Endothelial cell of umbilical vein (primary cell): ENCODE data around the gene CARD10. TPM values are rescaled to one million over a fixed set of nuclear protein-coding genes. Genes with fewer than 3 reads are reported as not detected.

Experiments
- BruUV-seq: library from RNA; stranded (reverse); fragments of 400-500 nt; replicated peaks from 2 replicates; lab custom pipeline; 2021; lab: Mats Ljungman, UMichigan
- CTCF ChIA-PET: fragments of 300-600, 350-600 bp; sonication (Branson Sonifier 250); formaldehyde crosslinking; loops from one replicate; lab custom pipeline; 2021; ENCODE audit warnings: antibody characterized with exemption, inconsistent platforms; lab: Charles Lee
- POLR2A ChIA-PET: fragments of 300-600, 350-600 bp; sonication (Branson Sonifier 250); formaldehyde crosslinking; loops from one replicate; lab custom pipeline; 2021; ENCODE audit warnings: antibody characterized with exemption, inconsistent platforms; lab: Charles Lee
- DNase-seq: peaks from one replicate; pipeline ENCODE4 v3.0.0-alpha.2; 2011; ENCODE audit warnings: low read depth, low spot score
- FAIRE-seq: peaks from 2 replicates; lab custom pipeline; 2011; peaks lifted over from hg19 to GRCh38; lab: Jason Lieb, UNC
- H2AFZ ChIP-seq: 2 replicates; pipeline ENCODE4 v1.6.0; 2012; ENCODE audit warnings: low read depth, low read length, control low read depth, inconsistent platforms
- H3K27ac ChIP-seq: 2 replicates; pipeline ENCODE4 v1.5.1; 2011; ENCODE audit warnings: low read depth, mild to moderate bottlenecking, control low read depth, low read length, moderate library complexity; ENCODE audit not compliant: insufficient read depth
- H3K27me3 ChIP-seq, 2 experiments: 2 replicates each; pipeline versions ENCODE4 v1.6.0 to v1.6.1; 2011; ENCODE audit warnings: low read length in 2 of 2, mixed read lengths in 1 of 2; ENCODE audit not compliant: control insufficient read depth in 2 of 2, insufficient read depth in 2 of 2
- H3K36me3 ChIP-seq, 2 experiments: 2 replicates in 1 of 2; 3 replicates in 1 of 2; pipeline ENCODE4 v1.5.1; 2011; ENCODE audit warnings: low read length in 2 of 2, mild to moderate bottlenecking in 1 of 2, moderate library complexity in 1 of 2; ENCODE audit not compliant: control insufficient read depth in 2 of 2, insufficient read depth in 2 of 2; ENCODE audit errors: extremely low read depth in 1 of 2
- H3K4me1 ChIP-seq: 3 replicates; pipeline ENCODE4 v1.5.1; 2011; ENCODE audit warnings: mild to moderate bottlenecking, low read length; ENCODE audit not compliant: control insufficient read depth, insufficient read depth; ENCODE audit errors: extremely low read depth
- H3K4me2 ChIP-seq: 2 replicates; pipeline ENCODE4 v1.6.1; 2011; ENCODE audit warnings: low read length, control low read depth, mixed read lengths; ENCODE audit not compliant: insufficient read depth
- H3K4me3 ChIP-seq, 3 experiments: fragments of 200-600 bp in 1 of 3; sonication (generic), shearing (Covaris generic) in 1 of 3; replicated peaks in 1 of 3; 2 replicates each; pipeline ENCODE4 v1.5.1; 2011 to 2016; ENCODE audit warnings: control low read depth in 3 of 3, low read length in 3 of 3, mild to moderate bottlenecking in 2 of 3, inconsistent platforms in 1 of 3, low read depth in 1 of 3, moderate library complexity in 1 of 3; ENCODE audit not compliant: insufficient read depth in 1 of 3
- H3K79me2 ChIP-seq: 2 replicates; pipeline ENCODE4 v1.6.0; 2012; ENCODE audit warnings: low read length, inconsistent platforms; ENCODE audit not compliant: control insufficient read depth, insufficient read depth
- H3K9ac ChIP-seq: replicated peaks from 2 replicates; pipeline ENCODE3; 2011; ENCODE audit warnings: low read length, control low read depth; ENCODE audit not compliant: insufficient read depth; ENCODE audit errors: extremely low read depth
- H3K9me1 ChIP-seq: replicated peaks from 3 replicates; pipeline ENCODE4 v1.6.0; 2011; ENCODE audit warnings: mild to moderate bottlenecking, low read length; ENCODE audit not compliant: control insufficient read depth, insufficient read depth; ENCODE audit errors: extremely low read depth
- H3K9me3 ChIP-seq: replicated peaks from 2 replicates; pipeline ENCODE4 v1.5.1; 2012; ENCODE audit warnings: low read length, inconsistent platforms; ENCODE audit not compliant: control insufficient read depth, insufficient read depth
- H4K20me1 ChIP-seq: replicated peaks from 2 replicates; pipeline ENCODE3; 2011; ENCODE audit warnings: mild to moderate bottlenecking, low read length; ENCODE audit not compliant: control insufficient read depth, insufficient read depth; ENCODE audit errors: extremely low read depth
- EZH2 ChIP-seq: IDR thresholded peaks from 2 replicates; pipeline ENCODE4 v1.6.1; 2012; ENCODE audit warnings: borderline replicate concordance, low read depth, mild to moderate bottlenecking, moderate library complexity, low read length, inconsistent platforms; ENCODE audit not compliant: severe bottlenecking
- FOS ChIP-seq: IDR thresholded peaks from 2 replicates; pipeline ENCODE4 v1.6.1; 2011; ENCODE audit warnings: mild to moderate bottlenecking, low read length, moderate library complexity, borderline replicate concordance; ENCODE audit not compliant: insufficient read depth
- GATA2 ChIP-seq: IDR thresholded peaks from 2 replicates; pipeline ENCODE4 v1.7.0; 2011; ENCODE audit warnings: low read depth, mild to moderate bottlenecking, moderate library complexity, mixed read lengths, low read length; ENCODE audit not compliant: insufficient read length, insufficient read depth
- JUN ChIP-seq: IDR thresholded peaks from 2 replicates; pipeline ENCODE4 v1.6.1; 2011; ENCODE audit warnings: borderline replicate concordance, low read depth; ENCODE audit not compliant: insufficient read length, insufficient read depth
- MAX ChIP-seq: IDR thresholded peaks from 2 replicates; pipeline ENCODE4 v1.6.1; 2011; ENCODE audit not compliant: insufficient read depth, insufficient read length
- MYC ChIP-seq: IDR thresholded peaks from one replicate; pipeline ENCODE4 v1.6.1; 2011; ENCODE audit warnings: mild to moderate bottlenecking, low read depth, low read length
- POLR2A ChIP-seq: IDR thresholded peaks from 2 replicates; pipeline ENCODE4 v1.6.1; 2012; ENCODE audit warnings: low read depth, mild to moderate bottlenecking, control low read depth, low read length
- POLR2AphosphoS5 ChIP-seq: IDR thresholded peaks from 2 replicates; pipeline ENCODE4 v1.6.1; 2012; ENCODE audit warnings: low read depth, mild to moderate bottlenecking, control low read depth, low read length, moderate library complexity; ENCODE audit not compliant: insufficient read depth
- dilution Hi-C: fragments of 300-500 bp; cut with MboI; formaldehyde crosslinking; loops from one replicate; pipeline ENCODE4 v1.15.0; 2019; ENCODE audit warnings: low sequenced_read_pairs; ENCODE audit not compliant: extremely low pct_ligation_motif_present
- intact Hi-C: fragments of 100-400 bp; cut with micrococcal nuclease; formaldehyde crosslinking; loops from one replicate; pipeline ENCODE4 v1.10.0; 2022
- polyA plus RNA-seq, 4 experiments: library from polyadenylated mRNA; depleted of rRNA in 3 of 4; stranded (reverse) in 3 of 4; unstranded in 1 of 4; fragments of >200 nt; gene quantifications; 2 replicates each; pipeline versions ENCODE4 v1.2.1 to v1.2.3, GENCODE V29; 2011 to 2012; ENCODE audit warnings: missing spikeins in 1 of 4
- total RNA-seq: library from RNA; stranded (reverse); gene quantifications from 2 replicates; pipeline ENCODE4 v1.2.3, GENCODE V29; 2021
- TF ChIP-seq, protein P1 (sequence below), 2 donors: IDR thresholded peaks; 1 replicate in 1 of 2; 2 replicates in 1 of 2; pipeline ENCODE4 v1.5.1; 2011; ENCODE audit warnings: low read length in 2 of 2, mild to moderate bottlenecking in 2 of 2, moderate library complexity in 2 of 2, control low read depth in 1 of 2, inconsistent platforms in 1 of 2, low read depth in 1 of 2; ENCODE audit not compliant: insufficient read depth in 1 of 2; ENCODE audit errors: extremely low read depth in 1 of 2

CARD10 gene
- total and polyA plus RNA-seq, 2 donors (not counting 3 experiments of a cell fraction or from before 2014, with no cell fraction given): 36.1 to 39.5 TPM

GRCh38 chr22:37562049-37562875 is 43.0 kb upstream of the CARD10 start:
- CTCF ChIA-PET: interaction anchor here (0.6 to 21.8 kb wide), 16 partner anchors 17 to 90 kb away, joined by 3 to 977 read pairs (median 6); partner anchors contain the start of genes GGA1 and LGALS2
- TF ChIP-seq, protein P1, sequence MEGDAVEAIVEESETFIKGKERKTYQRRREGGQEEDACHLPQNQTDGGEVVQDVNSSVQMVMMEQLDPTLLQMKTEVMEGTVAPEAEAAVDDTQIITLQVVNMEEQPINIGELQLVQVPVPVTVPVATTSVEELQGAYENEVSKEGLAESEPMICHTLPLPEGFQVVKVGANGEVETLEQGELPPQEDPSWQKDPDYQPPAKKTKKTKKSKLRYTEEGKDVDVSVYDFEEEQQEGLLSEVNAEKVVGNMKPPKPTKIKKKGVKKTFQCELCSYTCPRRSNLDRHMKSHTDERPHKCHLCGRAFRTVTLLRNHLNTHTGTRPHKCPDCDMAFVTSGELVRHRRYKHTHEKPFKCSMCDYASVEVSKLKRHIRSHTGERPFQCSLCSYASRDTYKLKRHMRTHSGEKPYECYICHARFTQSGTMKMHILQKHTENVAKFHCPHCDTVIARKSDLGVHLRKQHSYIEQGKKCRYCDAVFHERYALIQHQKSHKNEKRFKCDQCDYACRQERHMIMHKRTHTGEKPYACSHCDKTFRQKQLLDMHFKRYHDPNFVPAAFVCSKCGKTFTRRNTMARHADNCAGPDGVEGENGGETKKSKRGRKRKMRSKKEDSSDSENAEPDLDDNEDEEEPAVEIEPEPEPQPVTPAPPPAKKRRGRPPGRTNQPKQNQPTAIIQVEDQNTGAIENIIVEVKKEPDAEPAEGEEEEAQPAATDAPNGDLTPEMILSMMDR (IDR thresholded peaks at IDR 0.05; ENCODE audit: extremely low read depth in 1 of 2, insufficient read depth in 1 of 2, low read depth in 1 of 2, low read length in 2 of 2): no peak
- TF ChIP-seq MYC (no peak), FOS (no peak), POLR2A (no peak), EZH2 (no peak), GATA2 (no peak), JUN (no peak), MAX (no peak), POLR2AphosphoS5 (no peak)
- FAIRE-seq: no peak
- intact Hi-C loops (loop anchor here (5.0 kb wide), 2 partner anchors 115 to 190 kb away; partner anchors contain the start of gene LGALS1), dilution Hi-C loops (no loop called here)
- Histone ChIP-seq H3K9ac (peak overlapping the region; percentile 100), H3K4me2 (peak overlapping the region; percentile 68), H3K4me3 (peak overlapping the region in 2 of 3 experiments; percentile 71 to 74), H3K4me1 (peaks cover 61% of the 10 kb centered on the region), H3K36me3 (peaks cover 14 to 16% of the 10 kb centered on the region in 2 experiments), H3K79me2 (peaks cover 65% of the 10 kb centered on the region), H2AFZ (no peak overlapping the region), H4K20me1 (peaks cover under 1% of the 10 kb centered on the region), H3K27ac (peak overlapping the region; percentile 99), H3K9me3 (no peaks in the 10 kb centered on the region), H3K9me1 (no peaks in the 10 kb centered on the region), H3K27me3 (no peaks in the 10 kb centered on the region)
- BruUV-seq: no TSS peak
- DNase-seq: no peak
- POLR2A ChIA-PET: interaction anchor here (1.2 to 2.3 kb wide), 3 partner anchors 12 to 17 kb away, joined by 4 to 14 read pairs (median 11); no protein-coding TSS in a partner anchor
